Central memory CD8-positive, alpha-beta T cell (primary cell): ENCODE results near the gene KIAA1549.

ENCODE experiments used
- ATAC-seq: fragments of 150-1000 bp; cut with Tn5 transposase; replicated peaks from 2 replicates; pipeline ENCODE4 v1.10.0; 2022; ENCODE audit warnings: mild to moderate bottlenecking, moderate FRiP score, moderate number of reproducible peaks; ENCODE audit not compliant: poor library complexity, severe bottlenecking; ENCODE audit errors: extremely low read depth
- DNase-seq, 2 donors: peaks; one replicate each; pipeline ENCODE4 v3.0.0; 2021; ENCODE audit warnings: low spot score in 2 of 2
- H3K27ac Mint-ChIP-seq: one replicate; pipeline ENCODE4 v1.8.0; 2022; ENCODE audit warnings: low read depth, mild to moderate bottlenecking, moderate library complexity, mixed read lengths
- H3K27me3 Mint-ChIP-seq: one replicate; pipeline ENCODE4 v1.8.0; 2022; ENCODE audit warnings: mixed read lengths
- H3K36me3 Mint-ChIP-seq: one replicate; pipeline ENCODE4 v1.8.0; 2022; ENCODE audit warnings: mild to moderate bottlenecking, moderate library complexity, mixed read lengths; ENCODE audit not compliant: insufficient read depth
- H3K4me1 Mint-ChIP-seq: one replicate; pipeline ENCODE4 v1.8.0; 2022; ENCODE audit warnings: mixed read lengths
- H3K4me3 Mint-ChIP-seq: one replicate; pipeline ENCODE4 v1.8.0; 2022; ENCODE audit warnings: mild to moderate bottlenecking, moderate library complexity, mixed read lengths
- H3K9me3 Mint-ChIP-seq: one replicate; pipeline ENCODE4 v1.8.0; 2022; ENCODE audit warnings: mixed read lengths

KIAA1549 gene

GRCh38 chr7:138907850-138908249, 73.3 kb downstream of the KIAA1549 start:
- ATAC-seq (no peak), DNase-seq (no peak)
- Mint-ChIP-seq H3K27ac (no peak overlapping the region), H3K4me3 (no peak overlapping the region), H3K36me3 (peaks cover 4% of the 10 kb centered on the region), H3K27me3 (peaks cover 80% of the 10 kb centered on the region), H3K4me1 (peaks cover 10% of the 10 kb centered on the region), H3K9me3 (no peaks in the 10 kb centered on the region)

- peaks cover 4% of the 10 kb centered on the region for H3K36me3 Mint-ChIP-seq
- no peak for ATAC-seq
- peaks cover 80% of the 10 kb centered on the region for H3K27me3 Mint-ChIP-seq
- H3K4me3 Mint-ChIP-seq, result no peak overlapping the region
- H3K4me1 Mint-ChIP-seq, result peaks cover 15% of the 10 kb centered on the region
- H3K27ac Mint-ChIP-seq, result no peak overlapping the region
- H3K9me3 Mint-ChIP-seq, result no peaks in the 10 kb centered on the region
- no peak for DNase-seq
These were observed 73.9 kb downstream of the KIAA1549 start for GRCh38 chr7:138907201-138907847.

- ATAC-seq, result peak; percentile 16
- H3K27me3 Mint-ChIP-seq, result peaks cover 89% of the 10 kb centered on the region
- H3K27ac Mint-ChIP-seq, result peak overlapping the region; percentile 6
These were observed 77.2 kb downstream of the KIAA1549 start for GRCh38 chr7:138903859-138904435.

DNA sequence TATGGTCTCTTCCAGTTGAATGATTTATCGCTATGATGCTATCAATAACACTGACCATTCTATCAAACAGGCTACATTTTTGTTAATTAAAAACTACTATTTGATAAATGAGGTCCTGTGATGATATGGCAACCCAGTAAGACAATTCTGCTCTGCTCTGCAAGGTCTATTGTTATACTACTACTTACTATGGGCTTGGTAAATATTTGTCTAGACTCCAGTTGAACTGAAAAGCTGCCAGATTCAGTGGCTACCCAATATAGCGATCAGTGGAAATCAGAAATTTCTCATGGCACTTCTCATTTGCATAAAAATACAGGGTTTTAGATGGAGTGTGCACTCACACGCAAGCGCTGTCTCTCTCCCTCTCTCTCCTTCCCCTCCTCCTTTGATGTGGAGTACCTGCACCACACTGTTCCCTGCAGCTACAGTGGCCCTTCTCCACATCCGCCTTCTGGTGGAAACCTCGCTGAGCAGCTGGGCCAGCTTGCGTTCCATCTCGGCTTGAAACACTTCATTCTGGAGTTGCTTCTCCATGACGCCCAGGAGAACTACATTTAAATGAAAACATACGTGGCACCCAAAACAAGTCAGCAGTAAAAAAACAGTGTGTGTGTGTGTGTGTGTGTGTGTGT, 77.9 kb downstream of the KIAA1549 start:
- Mint-ChIP-seq H3K9me3 (no peaks in the 10 kb centered on the region), H3K36me3 (peaks cover 4% of the 10 kb centered on the region), H3K27ac (peak overlapping the region; percentile 6), H3K4me3 (peak overlapping the region; percentile 46), H3K27me3 (peaks cover 89% of the 10 kb centered on the region), H3K4me1 (peaks cover 25% of the 10 kb centered on the region)
- DNase-seq (peak; percentile 22 to 59), ATAC-seq (peak; percentile 94)

More at GRCh38 chr7:138903859-138904435, 77.2 kb downstream of the KIAA1549 start:
- no peak for DNase-seq
- Mint-ChIP-seq H3K4me3 (peak overlapping the region; percentile 46), H3K9me3 (no peaks in the 10 kb centered on the region), H3K4me1 (peaks cover 21% of the 10 kb centered on the region), H3K36me3 (peaks cover 4% of the 10 kb centered on the region)

- Mint-ChIP-seq H3K27ac (peak overlapping the region; percentile 40), H3K9me3 (no peaks in the 10 kb centered on the region), H3K4me1 (peaks cover 29% of the 10 kb centered on the region), H3K36me3 (peaks cover 4% of the 10 kb centered on the region), H3K27me3 (peaks cover 89% of the 10 kb centered on the region), H3K4me3 (no peak overlapping the region)
- DNase-seq (no peak), ATAC-seq (no peak)
These were observed 79.0 kb downstream of the KIAA1549 start for GRCh38 chr7:138902161-138902560.

DNA sequence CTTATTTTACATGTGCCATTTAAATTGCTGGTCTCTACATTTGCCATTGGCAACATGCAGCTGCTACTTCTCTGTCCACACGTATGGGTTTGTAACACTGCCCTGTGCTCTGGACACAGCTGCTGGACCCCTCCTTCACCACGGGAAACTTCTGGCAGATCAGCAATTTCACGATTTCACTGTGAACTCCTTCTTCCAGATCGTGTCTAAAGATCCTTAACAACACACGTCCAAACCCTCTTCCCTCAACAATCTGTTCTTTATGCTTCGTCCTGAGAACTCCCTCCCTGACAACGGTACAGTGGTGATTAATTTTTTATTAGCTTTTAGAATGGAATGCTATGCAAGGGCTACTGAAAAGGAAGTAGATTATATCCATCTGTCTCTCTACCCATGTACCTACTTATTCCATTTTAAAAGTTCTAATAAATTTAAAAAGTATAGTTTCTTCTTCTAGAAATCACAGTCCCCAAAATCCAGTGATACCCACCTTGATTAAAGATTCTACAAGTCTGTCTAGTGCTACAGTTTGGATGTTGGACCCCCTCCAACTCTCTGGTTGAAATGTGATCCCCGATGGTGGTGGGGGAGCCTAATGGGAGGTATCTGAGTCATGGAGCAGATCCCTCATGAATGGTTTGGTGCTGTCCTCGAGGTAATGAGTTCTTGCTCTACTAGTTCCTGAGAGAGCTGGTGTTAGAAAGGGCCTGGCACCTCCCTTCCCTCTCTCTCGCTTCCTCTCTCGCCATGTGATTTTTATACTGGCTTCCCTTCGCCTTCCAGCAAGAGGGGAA, 81.0 kb downstream of the KIAA1549 start:
- Mint-ChIP-seq H3K27ac (no peak overlapping the region), H3K4me1 (peaks cover 29% of the 10 kb centered on the region), H3K4me3 (no peak overlapping the region), H3K36me3 (peaks cover 4% of the 10 kb centered on the region), H3K27me3 (peaks cover 89% of the 10 kb centered on the region), H3K9me3 (no peaks in the 10 kb centered on the region)
- no peak for DNase-seq
- ATAC-seq, result no peak

DNA sequence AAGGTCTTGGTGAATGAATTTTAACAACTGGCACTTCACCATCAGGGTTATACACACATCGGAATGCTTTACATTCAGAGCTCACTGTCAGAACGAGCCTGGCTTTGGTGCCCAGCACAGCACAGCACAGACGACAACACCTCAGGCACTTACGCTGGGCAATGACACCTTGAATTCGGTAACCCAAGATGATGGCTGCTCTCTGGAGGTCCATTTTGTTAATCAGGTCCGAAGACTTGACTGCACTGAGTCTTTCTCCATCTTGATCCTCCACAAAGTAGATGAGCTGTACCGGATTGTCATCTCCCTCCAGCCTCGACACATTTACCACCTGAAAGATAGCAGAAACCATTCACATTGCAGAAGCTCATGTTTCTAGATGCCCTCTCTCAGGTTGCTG, 82.4 kb downstream of the KIAA1549 start:
- no peaks in the 10 kb centered on the region for H3K9me3 Mint-ChIP-seq
- no peak for DNase-seq
- H3K27me3 Mint-ChIP-seq, result peaks cover 94% of the 10 kb centered on the region
- peaks cover 4% of the 10 kb centered on the region for H3K36me3 Mint-ChIP-seq
- no peak for ATAC-seq
- H3K4me1 Mint-ChIP-seq, result peaks cover 28% of the 10 kb centered on the region
- no peak overlapping the region for H3K4me3 Mint-ChIP-seq
- H3K27ac Mint-ChIP-seq, result no peak overlapping the region

GRCh38 chr7:138898255-138898654, 82.9 kb downstream of the KIAA1549 start:
- Mint-ChIP-seq H3K27me3 (peaks cover 97% of the 10 kb centered on the region), H3K4me3 (no peak overlapping the region), H3K9me3 (no peaks in the 10 kb centered on the region), H3K4me1 (peaks cover 22% of the 10 kb centered on the region), H3K27ac (no peak overlapping the region), H3K36me3 (peaks cover 1% of the 10 kb centered on the region)
- ATAC-seq (peak; percentile 16), DNase-seq (no peak)

DNA sequence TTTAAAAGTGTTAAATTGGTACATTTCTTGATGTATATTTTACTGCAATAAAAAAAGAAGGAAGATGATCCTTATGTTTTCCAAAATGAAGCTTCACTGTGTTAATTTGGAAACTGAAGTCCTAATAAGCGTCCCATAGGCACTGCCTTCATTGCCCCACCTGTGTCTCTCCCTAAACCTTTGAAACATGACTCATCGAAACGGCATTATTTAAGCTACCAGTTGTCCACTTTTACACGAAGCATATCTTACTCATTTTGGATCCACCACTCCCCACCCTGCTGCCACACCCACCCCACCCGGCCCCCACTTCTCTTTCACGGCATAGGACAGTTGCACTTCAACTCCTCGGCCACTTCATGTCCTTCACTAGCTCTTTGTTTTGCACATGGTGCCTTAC, 85.5 kb downstream of the KIAA1549 start:
- H3K4me3 Mint-ChIP-seq, result no peak overlapping the region
- H3K36me3 Mint-ChIP-seq, result no peaks in the 10 kb centered on the region
- H3K27ac Mint-ChIP-seq, result no peak overlapping the region
- H3K9me3 Mint-ChIP-seq, result no peaks in the 10 kb centered on the region
- peaks cover 8% of the 10 kb centered on the region for H3K4me1 Mint-ChIP-seq
- ATAC-seq (no peak), DNase-seq (no peak)
- H3K27me3 Mint-ChIP-seq, result peaks cover 95% of the 10 kb centered on the region

- Mint-ChIP-seq H3K36me3 (no peaks in the 10 kb centered on the region), H3K9me3 (no peaks in the 10 kb centered on the region), H3K27ac (no peak overlapping the region), H3K4me1 (peaks cover 3% of the 10 kb centered on the region), H3K4me3 (no peak overlapping the region), H3K27me3 (peaks cover 74% of the 10 kb centered on the region)
- no peak for ATAC-seq
- DNase-seq, result no peak
These were observed 87.9 kb downstream of the KIAA1549 start for GRCh38 chr7:138893258-138893657.

- Mint-ChIP-seq H3K36me3 (no peaks in the 10 kb centered on the region), H3K27me3 (peaks cover 70% of the 10 kb centered on the region)
These were observed 88.4 kb downstream of the KIAA1549 start for GRCh38 chr7:138892812-138893211.

GRCh38 chr7:138892006-138892630, 89.1 kb downstream of the KIAA1549 start:
- H3K27ac Mint-ChIP-seq, result no peak overlapping the region
- H3K9me3 Mint-ChIP-seq, result no peaks in the 10 kb centered on the region
- DNase-seq (no peak), ATAC-seq (no peak)
- peaks cover 63% of the 10 kb centered on the region for H3K27me3 Mint-ChIP-seq
- no peak overlapping the region for H3K4me3 Mint-ChIP-seq
- no peaks in the 10 kb centered on the region for H3K4me1 Mint-ChIP-seq
- no peaks in the 10 kb centered on the region for H3K36me3 Mint-ChIP-seq

More at GRCh38 chr7:138892812-138893211, 88.4 kb downstream of the KIAA1549 start:
- no peak for ATAC-seq
- Mint-ChIP-seq H3K4me1 (no peaks in the 10 kb centered on the region), H3K9me3 (no peaks in the 10 kb centered on the region), H3K27ac (no peak overlapping the region), H3K4me3 (no peak overlapping the region)
- no peak for DNase-seq
